SU-DHL-6 (cell line): ENCODE results near the gene CCDC134.

Experiments
- H2AFZ ChIP-seq: fragments of 200-600 bp; sonication (generic); 2 replicates; pipeline ENCODE4 v1.6.1; 2014; ENCODE audit warnings: low read depth, mild to moderate bottlenecking, moderate library complexity, mixed read lengths, antibody characterized with exemption, low read length; ENCODE audit not compliant: severe bottlenecking
- H3F3A ChIP-seq: fragments of 200-600 bp; shearing (Covaris generic); 2 replicates; pipeline ENCODE4 v1.6.0; 2016; ENCODE audit warnings: antibody characterized with exemption, mild to moderate bottlenecking; ENCODE audit not compliant: insufficient read depth
- H3K27ac ChIP-seq: fragments of 200-600 bp; sonication (generic); 2 replicates; pipeline ENCODE4 v1.5.1; 2016; ENCODE audit warnings: low read depth, mild to moderate bottlenecking, low read length, moderate library complexity, mixed read lengths
- H3K27me3 ChIP-seq: fragments of 200-600 bp; sonication (generic), shearing (Covaris generic); 2 replicates; pipeline ENCODE4 v1.6.0; 2014; ENCODE audit warnings: mild to moderate bottlenecking, low read length
- H3K36me3 ChIP-seq: fragments of 200-600 bp; sonication (generic); 2 replicates; pipeline ENCODE4 v1.6.1; 2014; ENCODE audit warnings: mild to moderate bottlenecking, low read length, mixed read lengths
- H3K4me2 ChIP-seq: fragments of 300-600, 200-600 bp; shearing (Covaris generic), sonication (generic); 2 replicates; pipeline ENCODE4 v1.6.0; 2014; ENCODE audit warnings: low read length, low read depth, mild to moderate bottlenecking; ENCODE audit not compliant: poor library complexity, severe bottlenecking
- H3K4me3 ChIP-seq: fragments of 200-600 bp; sonication (generic); 2 replicates; pipeline ENCODE4 v1.5.1; 2014; ENCODE audit warnings: antibody characterized with exemption, low read length, mild to moderate bottlenecking, mixed read lengths; ENCODE audit not compliant: insufficient read depth, poor library complexity, severe bottlenecking
- H3K79me2 ChIP-seq: fragments of 200-600 bp; sonication (generic); 2 replicates; pipeline ENCODE4 v1.6.1; 2014; ENCODE audit warnings: mild to moderate bottlenecking, low read length, moderate library complexity; ENCODE audit not compliant: insufficient read depth
- H3K9ac ChIP-seq: fragments of 200-600 bp; sonication (generic); 2 replicates; pipeline ENCODE4 v1.7.0; 2014; ENCODE audit warnings: mild to moderate bottlenecking, low read length
- H3K9me2 ChIP-seq: fragments of 200-600 bp; sonication (generic); replicated peaks from 2 replicates; pipeline ENCODE4 v1.6.1; 2014; ENCODE audit warnings: low read length; ENCODE audit not compliant: insufficient read depth
- H3K9me3 ChIP-seq: fragments of 200-600 bp; sonication (generic); 2 replicates; pipeline ENCODE4 v1.6.1; 2014; ENCODE audit warnings: low read length, mixed read lengths; ENCODE audit not compliant: insufficient read depth
- H4K20me1 ChIP-seq: fragments of 200-600 bp; sonication (generic); 2 replicates; pipeline ENCODE4 v1.6.1; 2014; ENCODE audit warnings: low read depth, mild to moderate bottlenecking, antibody characterized with exemption, low read length, moderate library complexity, mixed read lengths
- CTCF ChIP-seq: fragments of 200-600 bp; sonication (generic); IDR thresholded peaks from one replicate; pipeline ENCODE4 v1.5.1; 2017; ENCODE audit warnings: antibody characterized with exemption, mild to moderate bottlenecking, low read length, moderate library complexity; ENCODE audit not compliant: insufficient read depth, poor library complexity, severe bottlenecking
- EZH2phosphoT487 ChIP-seq: fragments of 200-600 bp; sonication (generic), shearing (Covaris generic); conservative IDR thresholded peaks from 2 replicates; pipeline ENCODE4 v1.6.1; 2018; ENCODE audit warnings: mild to moderate bottlenecking, antibody characterized with exemption, low read length, moderate library complexity, mixed read lengths

The CCDC134 gene

GRCh38 chr22:41800348-41801146 lies at the start of gene CCDC134:
Gene CCDC134, plus strand, starts transcription at chr22:41800679. Its CDS starts 8,212 bp downstream, at chr22:41808891.
- Histone ChIP-seq H3K4me2 (peak within 1 kb of the TSS; percentile 83), H3K36me3 (no peaks in the 10 kb centered on the region), H3K9me3 (no peaks in the 10 kb centered on the region), H3K27ac (0 out of 2 replicates have a peak within 1 kb of the TSS, but pooled peaks have one; percentile 2), H3K9ac (peak within 1 kb of the TSS; percentile 72), H3K4me3 (peak within 1 kb of the TSS; percentile 60), H2AFZ (peak within 1 kb of the TSS; percentile 94), H3K27me3 (no peaks in the 10 kb centered on the region), H3K9me2 (no peaks in the 10 kb centered on the region), H3F3A (0 out of 2 replicates have a peak, but pooled peaks cover 3% of the 10 kb centered on the region), H3K79me2 (peaks cover 15% of the 10 kb centered on the region; the same call in 1 of the 2 replicates), H4K20me1 (no peaks in the 10 kb centered on the region)
- TF ChIP-seq EZH2phosphoT487, result no peak
- TF ChIP-seq CTCF, result no peak

GRCh38 chr22:41752011-41752970 lies 48.2 kb upstream of the CCDC134 start:
- Histone ChIP-seq H4K20me1 (no peaks in the 10 kb centered on the region), H3K4me2 (no peak overlapping the region), H3K27ac (no peak overlapping the region), H3F3A (no peaks in the 10 kb centered on the region), H3K79me2 (no peaks in the 10 kb centered on the region), H3K27me3 (no peaks in the 10 kb centered on the region), H3K9me2 (no peaks in the 10 kb centered on the region), H3K36me3 (no peaks in the 10 kb centered on the region), H3K9me3 (no peaks in the 10 kb centered on the region), H3K9ac (no peak overlapping the region), H3K4me3 (no peak overlapping the region), H2AFZ (no peak overlapping the region)
- TF ChIP-seq EZH2phosphoT487, result no peak
- no peak for TF ChIP-seq CTCF

- Histone ChIP-seq H3F3A (no peaks in the 10 kb centered on the region), H2AFZ (no peak overlapping the region), H3K9me3 (no peaks in the 10 kb centered on the region), H3K9ac (no peak overlapping the region), H3K9me2 (no peaks in the 10 kb centered on the region), H3K27ac (no peak overlapping the region), H3K79me2 (no peaks in the 10 kb centered on the region), H3K4me2 (no peak overlapping the region), H3K4me3 (no peak overlapping the region), H4K20me1 (no peaks in the 10 kb centered on the region), H3K36me3 (no peaks in the 10 kb centered on the region), H3K27me3 (no peaks in the 10 kb centered on the region)
- no peak for TF ChIP-seq EZH2phosphoT487
- TF ChIP-seq CTCF, result no peak
These were observed 46.5 kb upstream of the CCDC134 start for GRCh38 chr22:41753984-41754383.
